Right atrium auricular region (tissue), 2 donors: Measurements from ENCODE around the gene GCN1. TPM values are rescaled to one million over a fixed set of nuclear protein-coding genes. Genes with fewer than 3 reads are reported as not detected.

Source experiments
- DNase-seq: peaks from one replicate; pipeline ENCODE4 v3.0.0-alpha.2; 2019; ENCODE audit warnings: low spot score
- H3K27ac ChIP-seq, 2 donors: fragments of 200-600 bp; sonication (generic); 1 replicate in 1 of 2; 2 replicates in 1 of 2; pipeline ENCODE4 v1.5.1; 2016 to 2019
- H3K27me3 ChIP-seq, 2 donors: fragments of 200-600 bp; sonication (generic); one replicate each; pipeline versions ENCODE4 v1.5.1 to v1.6.0; 2017 to 2019
- H3K36me3 ChIP-seq: fragments of 200-600 bp; sonication (generic); one replicate; pipeline ENCODE4 v1.5.1; 2016
- H3K4me1 ChIP-seq, 2 donors: fragments of 200-600 bp; sonication (generic); one replicate each; pipeline versions ENCODE4 v1.5.1 to v1.6.0; 2017 to 2019
- H3K4me3 ChIP-seq, 2 donors: fragments of 200-600 bp; sonication (generic); 1 replicate in 1 of 2; 2 replicates in 1 of 2; pipeline ENCODE4 v1.5.1; 2017 to 2019; ENCODE audit warnings: mild to moderate bottlenecking in 1 of 2, moderate library complexity in 1 of 2
- H3K9me3 ChIP-seq, 2 donors: fragments of 200-600 bp; sonication (generic); one replicate each; pipeline ENCODE4 v1.5.1; 2019
- CTCF ChIP-seq, 2 donors: fragments of 200-600 bp; sonication (generic); IDR thresholded peaks; one replicate each; pipeline ENCODE4 v1.5.1; 2019; ENCODE audit warnings: antibody characterized with exemption in 2 of 2
- total RNA-seq, 2 donors: library from RNA; depleted of rRNA; stranded (reverse); fragments of >200 nt; gene quantifications; one replicate each; pipeline ENCODE4 v1.1.0, GENCODE V29; 2016

GCN1 gene
- total RNA-seq, 2 donors from 2014 or later, result 28.3 to 36.0 TPM

- no peaks in the 10 kb centered on the region for H3K27me3 ChIP-seq
- no peak for DNase-seq
- H3K9me3 ChIP-seq, result no peaks in the 10 kb centered on the region
- H3K4me3 ChIP-seq, result no peak overlapping the region
- no peak overlapping the region for H3K27ac ChIP-seq
- no peak for TF ChIP-seq CTCF (IDR thresholded peaks at IDR 0.05)
- peaks cover 0 to 6% of the 10 kb centered on the region in 2 donors for H3K4me1 ChIP-seq
- H3K36me3 ChIP-seq, result peaks cover 72% of the 10 kb centered on the region
Observed at GRCh38 chr12:120181991-120182631, 12.4 kb downstream of the GCN1 start.

GRCh38 chr12:120180975-120181374 is 13.5 kb downstream of the GCN1 start:
- no peak overlapping the region for H3K27ac ChIP-seq

GRCh38 chr12:120175537-120175936 is 19.0 kb downstream of the GCN1 start:
- DNase-seq, result no peak
- Histone ChIP-seq H3K9me3 (no peaks in the 10 kb centered on the region), H3K27ac (no peak overlapping the region), H3K4me3 (no peak overlapping the region), H3K36me3 (peaks cover 90% of the 10 kb centered on the region), H3K4me1 (no peaks in the 10 kb centered on the region), H3K27me3 (no peaks in the 10 kb centered on the region)
- TF ChIP-seq CTCF (IDR thresholded peaks at IDR 0.05), result no peak

More at GRCh38 chr12:120180975-120181374, 13.5 kb downstream of the GCN1 start:
- H3K27me3 ChIP-seq, result no peaks in the 10 kb centered on the region
- no peaks in the 10 kb centered on the region for H3K9me3 ChIP-seq
- no peak for DNase-seq
- TF ChIP-seq CTCF (IDR thresholded peaks at IDR 0.05), result no peak
- H3K4me1 ChIP-seq, result peaks cover 0 to 6% of the 10 kb centered on the region in 2 donors
- peaks cover 73% of the 10 kb centered on the region for H3K36me3 ChIP-seq
- no peak overlapping the region for H3K4me3 ChIP-seq

- H3K27me3 ChIP-seq, result no peaks in the 10 kb centered on the region
- peaks cover 94% of the 10 kb centered on the region for H3K36me3 ChIP-seq
- no peaks in the 10 kb centered on the region for H3K4me1 ChIP-seq
- H3K27ac ChIP-seq, result no peak overlapping the region
- no peak overlapping the region for H3K4me3 ChIP-seq
- no peak for DNase-seq
- H3K9me3 ChIP-seq, result no peaks in the 10 kb centered on the region
- TF ChIP-seq CTCF (IDR thresholded peaks at IDR 0.05), result no peak
Observed at GRCh38 chr12:120175062-120175461, 19.5 kb downstream of the GCN1 start.

GRCh38 chr12:120172053-120172452 is 22.5 kb downstream of the GCN1 start:
- TF ChIP-seq CTCF (IDR thresholded peaks at IDR 0.05), result no peak

GRCh38 chr12:120170631-120171030 is 23.9 kb downstream of the GCN1 start:
- Histone ChIP-seq H3K36me3 (peaks cover 79% of the 10 kb centered on the region), H3K4me1 (no peaks in the 10 kb centered on the region), H3K9me3 (no peaks in the 10 kb centered on the region), H3K27me3 (no peaks in the 10 kb centered on the region), H3K4me3 (no peak overlapping the region), H3K27ac (no peak overlapping the region)
- TF ChIP-seq CTCF (IDR thresholded peaks at IDR 0.05), result no peak
- DNase-seq, result no peak

More at GRCh38 chr12:120172053-120172452, 22.5 kb downstream of the GCN1 start:
- no peaks in the 10 kb centered on the region for H3K27me3 ChIP-seq
- H3K36me3 ChIP-seq, result peaks cover 94% of the 10 kb centered on the region
- H3K4me3 ChIP-seq, result no peak overlapping the region
- H3K4me1 ChIP-seq, result no peaks in the 10 kb centered on the region
- no peak for DNase-seq
- no peaks in the 10 kb centered on the region for H3K9me3 ChIP-seq
- H3K27ac ChIP-seq, result no peak overlapping the region
